WI38 (cell line): ENCODE results near the gene KIF12.

Experiments
- H3K4me3 ChIP-seq: 2 replicates; pipeline ENCODE4 v1.5.1; 2011; ENCODE audit warnings: low read depth, mild to moderate bottlenecking, control low read depth, low read length
- TF ChIP-seq, protein P1 (sequence below): IDR thresholded peaks from 2 replicates; pipeline ENCODE4 v1.5.1; 2012; ENCODE audit warnings: low read depth, mild to moderate bottlenecking, control low read depth, low read length

KIF12 gene

GRCh38 chr9:114080195-114080772 is 18.8 kb downstream of the KIF12 start:
- TF ChIP-seq, protein P1, sequence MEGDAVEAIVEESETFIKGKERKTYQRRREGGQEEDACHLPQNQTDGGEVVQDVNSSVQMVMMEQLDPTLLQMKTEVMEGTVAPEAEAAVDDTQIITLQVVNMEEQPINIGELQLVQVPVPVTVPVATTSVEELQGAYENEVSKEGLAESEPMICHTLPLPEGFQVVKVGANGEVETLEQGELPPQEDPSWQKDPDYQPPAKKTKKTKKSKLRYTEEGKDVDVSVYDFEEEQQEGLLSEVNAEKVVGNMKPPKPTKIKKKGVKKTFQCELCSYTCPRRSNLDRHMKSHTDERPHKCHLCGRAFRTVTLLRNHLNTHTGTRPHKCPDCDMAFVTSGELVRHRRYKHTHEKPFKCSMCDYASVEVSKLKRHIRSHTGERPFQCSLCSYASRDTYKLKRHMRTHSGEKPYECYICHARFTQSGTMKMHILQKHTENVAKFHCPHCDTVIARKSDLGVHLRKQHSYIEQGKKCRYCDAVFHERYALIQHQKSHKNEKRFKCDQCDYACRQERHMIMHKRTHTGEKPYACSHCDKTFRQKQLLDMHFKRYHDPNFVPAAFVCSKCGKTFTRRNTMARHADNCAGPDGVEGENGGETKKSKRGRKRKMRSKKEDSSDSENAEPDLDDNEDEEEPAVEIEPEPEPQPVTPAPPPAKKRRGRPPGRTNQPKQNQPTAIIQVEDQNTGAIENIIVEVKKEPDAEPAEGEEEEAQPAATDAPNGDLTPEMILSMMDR = no peak
- no peak overlapping the region for H3K4me3 ChIP-seq

- TF ChIP-seq, protein P1 = no peak
Measured at GRCh38 chr9:114078781-114079156, 20.3 kb downstream of the KIF12 start.

DNA sequence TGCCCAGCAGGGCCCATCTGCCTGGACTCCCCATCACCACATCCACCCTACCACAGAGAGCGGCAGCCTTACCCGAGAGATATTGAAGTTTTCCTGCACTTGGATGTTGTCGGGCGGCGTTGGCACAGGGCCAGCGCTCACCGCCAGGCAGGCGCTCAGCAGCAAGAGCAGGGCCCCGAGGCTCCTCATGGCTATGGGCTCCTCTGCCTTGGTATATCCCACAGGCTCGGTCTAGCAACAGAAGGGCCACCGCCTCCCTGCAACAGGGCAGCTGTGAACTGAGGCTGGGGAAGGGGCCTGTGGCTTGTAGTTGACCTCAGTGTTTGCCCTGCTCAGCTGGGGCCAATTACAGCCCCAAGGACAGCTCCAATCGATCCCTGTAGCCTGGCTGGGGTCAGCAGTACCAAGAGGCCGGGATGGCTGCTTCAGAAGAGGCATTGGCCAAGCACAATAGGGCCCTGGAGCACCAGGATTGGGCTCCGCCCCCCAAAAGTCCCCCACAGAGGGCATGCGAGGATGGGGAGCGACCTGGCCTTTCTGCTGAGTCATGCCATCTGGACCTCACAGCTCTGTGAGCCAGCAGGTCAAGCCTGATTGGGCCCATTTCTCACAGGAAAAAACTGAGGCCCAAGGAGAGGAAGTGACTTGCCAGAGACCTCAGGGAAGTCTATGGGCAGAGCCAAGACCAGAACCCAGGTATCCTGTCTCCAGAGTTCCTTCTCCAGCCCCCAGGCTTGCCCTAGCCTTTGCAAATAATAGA is 20.9 kb downstream of the KIF12 start, which contains the start of gene AMBP:
TSS of gene AMBP (minus strand) at position 280 of the 760 bp plus-strand sequence. CDS start at position 189, 91 bp downstream.
- no peak within 1 kb of the TSS for H3K4me3 ChIP-seq
- TF ChIP-seq, protein P1 = no peak

More at GRCh38 chr9:114078781-114079156, 20.3 kb downstream of the KIF12 start:
- H3K4me3 ChIP-seq = no peak overlapping the region

DNA sequence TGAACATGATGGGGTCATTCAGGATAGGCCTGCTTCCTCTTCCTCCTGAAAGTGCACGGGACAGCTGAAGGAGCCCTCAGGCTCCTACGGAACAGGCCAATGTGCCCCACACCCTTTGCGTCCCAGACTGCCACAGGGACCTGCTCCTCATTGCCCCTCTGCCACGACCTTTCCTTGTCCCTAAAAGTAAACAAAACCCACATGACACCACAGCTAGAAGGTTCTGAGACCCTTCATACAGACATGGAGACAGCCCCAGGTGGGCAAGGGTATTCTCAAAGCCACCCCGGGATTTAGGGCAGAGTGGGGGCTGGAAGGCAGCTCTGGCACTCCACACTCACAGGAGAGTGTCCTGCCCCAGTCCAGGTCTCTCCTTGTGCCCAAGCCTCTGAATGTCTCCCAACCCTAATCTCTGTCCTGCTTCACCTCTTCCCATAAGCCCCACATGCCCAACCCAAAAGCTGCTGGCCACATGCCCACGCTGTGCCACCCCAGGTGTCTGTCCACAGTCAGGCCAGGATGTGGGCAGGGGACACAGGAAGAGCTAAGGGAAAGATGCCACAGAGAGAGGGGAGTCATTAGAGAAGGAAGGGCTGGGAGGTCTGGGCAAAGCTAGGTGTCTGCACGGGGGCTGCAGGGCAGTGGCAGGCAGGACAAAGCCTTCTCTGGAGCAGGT is 21.8 kb downstream of the KIF12 start:
- H3K4me3 ChIP-seq = no peak overlapping the region
- TF ChIP-seq, protein P1 = no peak

DNA sequence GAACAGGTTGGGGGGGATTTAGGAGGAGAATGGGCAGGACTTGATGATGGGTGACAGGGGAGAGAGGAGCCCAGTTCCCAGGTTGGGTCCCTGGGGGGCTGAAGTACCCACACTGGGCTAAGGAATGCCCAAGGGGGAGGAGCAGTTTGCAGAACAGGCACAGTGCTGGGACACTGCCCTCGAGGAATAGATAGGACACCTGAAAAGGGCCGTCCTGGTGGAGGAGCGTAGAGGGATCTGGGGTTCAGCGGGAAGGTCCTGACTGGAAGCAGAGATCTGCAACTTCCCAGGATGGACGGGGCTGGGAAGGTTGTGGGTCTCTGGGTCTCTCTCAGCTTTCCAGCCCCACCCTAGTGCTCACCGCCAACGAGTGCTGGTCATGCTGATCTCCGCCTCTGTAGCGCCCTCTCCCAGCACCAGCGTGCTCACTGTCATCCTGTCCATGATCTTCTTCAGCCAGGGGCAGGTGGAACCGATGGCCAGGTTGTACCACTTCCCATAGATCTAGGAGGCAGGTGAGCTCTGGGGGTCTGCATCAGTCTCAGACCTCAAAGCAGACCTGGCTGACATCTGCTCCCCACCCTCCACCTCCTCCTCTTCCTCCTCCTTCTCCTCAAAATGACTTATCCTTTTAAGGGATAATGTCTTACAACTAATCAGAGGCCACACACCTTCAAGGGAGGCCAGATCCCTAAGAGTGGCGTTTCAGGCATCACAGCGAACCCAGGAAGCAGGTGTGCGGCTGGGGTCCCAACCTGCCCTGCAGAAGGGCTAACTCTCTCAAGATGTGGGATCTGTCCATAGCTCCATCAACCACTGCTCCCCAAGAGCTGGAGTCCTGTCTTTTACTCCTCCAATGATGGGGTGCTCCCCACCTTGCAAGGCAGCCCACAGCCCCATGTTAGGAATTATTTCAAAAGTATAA is 22.6 kb downstream of the KIF12 start:
- TF ChIP-seq, protein P1 = no peak
- no peak overlapping the region for H3K4me3 ChIP-seq

GRCh38 chr9:114075602-114076001 is 23.5 kb downstream of the KIF12 start:
- TF ChIP-seq, protein P1 = no peak

More at GRCh38 chr9:114075602-114076001, 23.5 kb downstream of the KIF12 start:
- no peak overlapping the region for H3K4me3 ChIP-seq
